ENCODE data around the gene SETX. TPM values are rescaled to one million over a fixed set of nuclear protein-coding genes. Genes with fewer than 3 reads are reported as not detected.

SETX gene
- total and polyA plus RNA-seq, 2 donors (not counting 1 experiment from before 2014, with no cell fraction given): 29.2 to 105 TPM

- no peaks in the 10 kb centered on the region for H4K20me1 ChIP-seq (ENCODE audit: control insufficient read depth, insufficient read depth, low read length, poor library complexity, severe bottlenecking)
- Mint-ChIP-seq H3K4me3 (no peak overlapping the region), H3K27me3 (no peaks in the 10 kb centered on the region), H3K27ac (no peak overlapping the region), H3K4me1 (peaks cover 3% of the 10 kb centered on the region), H3K9me3 (ENCODE audit: insufficient read depth) (no peaks in the 10 kb centered on the region)
- TF ChIP-seq CTCF (IDR thresholded peaks at IDR 0.05) (no peak), EZH2 (IDR thresholded peaks at IDR 0.05; ENCODE audit: borderline replicate concordance, insufficient read depth, low read depth, low read length, poor library complexity, severe bottlenecking) (no peak)
- H3K9ac ChIP-seq (ENCODE audit: low read length): no peak overlapping the region
- H3K4me1 ChIP-seq (ENCODE audit: control insufficient read depth in 2 of 2, insufficient read depth in 2 of 2, low read length in 2 of 2): peaks cover 0 to 8% of the 10 kb centered on the region in 2 donors
- no peak for DNase-seq
- H3K36me3 ChIP-seq (replicated peaks in 1 of 2; ENCODE audit: control extremely low read depth in 1 of 2, control insufficient read depth in 1 of 2, extremely low read depth in 1 of 2, insufficient read depth in 2 of 2, low read length in 1 of 2): no peaks in the 10 kb centered on the region
- intact Hi-C loops (cut with micrococcal nuclease): no loop called here
- H2AFZ ChIP-seq (ENCODE audit: insufficient read depth, low read depth, low read length, poor library complexity, severe bottlenecking): no peak overlapping the region
- no peak overlapping the region for H3K27ac ChIP-seq (ENCODE audit: low read length in 2 of 2)
- no peak for ATAC-seq (ENCODE audit: low read depth)
- no peak overlapping the region for H3K4me3 ChIP-seq (ENCODE audit: control extremely low read depth in 1 of 5, extremely low read depth in 1 of 5, insufficient read depth in 1 of 5, low read depth in 2 of 5, low read length in 4 of 5)
- H3K9me3 ChIP-seq (ENCODE audit: control extremely low read depth in 1 of 3, control insufficient read depth in 2 of 3, insufficient read depth in 1 of 3, low read length in 2 of 3): no peaks in the 10 kb centered on the region
- ChIA-PET POLR2A (no interaction called here), CTCF (interaction anchor here (0.6 to 10.9 kb wide), 6 partner anchors 22 to 635 kb away, joined by 3 to 144 read pairs (median 4); partner anchors contain the start of genes GTF3C4 and NTNG2)
- no peaks in the 10 kb centered on the region for H3K79me2 ChIP-seq (ENCODE audit: control insufficient read depth, insufficient read depth, low read length)
- no peak overlapping the region for H3K4me2 ChIP-seq (replicated peaks; ENCODE audit: low read depth, low read length, poor library complexity, severe bottlenecking)
- peaks cover 0 to 3% (median under 1%) of the 10 kb centered on the region in 4 experiments for H3K27me3 ChIP-seq (replicated peaks in 1 of 4; ENCODE audit: control extremely low read depth in 1 of 4, control insufficient read depth in 3 of 4, insufficient read depth in 4 of 4, low read length in 3 of 4)
- WGBS (ENCODE audit: insufficient coverage): 80% methylated on average over 1 of the region's 3 CpGs
These were observed 121.6 kb downstream of the SETX start for GRCh38 chr9:132233138-132233537.

- H4K20me1 ChIP-seq (ENCODE audit: control insufficient read depth, insufficient read depth, low read length, poor library complexity, severe bottlenecking): no peaks in the 10 kb centered on the region
- POLR2A ChIA-PET: no interaction called here
- intact Hi-C loops (cut with micrococcal nuclease): no loop called here
- H3K9ac ChIP-seq (ENCODE audit: low read length): no peak overlapping the region
- H2AFZ ChIP-seq (ENCODE audit: insufficient read depth, low read depth, low read length, poor library complexity, severe bottlenecking): no peak overlapping the region
- no peaks in the 10 kb centered on the region for H3K79me2 ChIP-seq (ENCODE audit: control insufficient read depth, insufficient read depth, low read length)
- H3K9me3 ChIP-seq (ENCODE audit: control extremely low read depth in 1 of 3, control insufficient read depth in 2 of 3, insufficient read depth in 1 of 3, low read length in 2 of 3): no peaks in the 10 kb centered on the region
- no peaks in the 10 kb centered on the region for H3K27me3 Mint-ChIP-seq
- ATAC-seq (ENCODE audit: low read depth) (no peak), DNase-seq (no peak)
- H3K27ac Mint-ChIP-seq: no peak overlapping the region
- no peak for TF ChIP-seq EZH2 (IDR thresholded peaks at IDR 0.05; ENCODE audit: borderline replicate concordance, insufficient read depth, low read depth, low read length, poor library complexity, severe bottlenecking)
- no peak for TF ChIP-seq CTCF (IDR thresholded peaks at IDR 0.05)
- H3K9me3 Mint-ChIP-seq (ENCODE audit: insufficient read depth): no peaks in the 10 kb centered on the region
- WGBS (ENCODE audit: insufficient coverage): 77% methylated on average over 3 of the region's 3 CpGs
- H3K27ac ChIP-seq (ENCODE audit: low read length in 2 of 2): no peak overlapping the region
- H3K36me3 ChIP-seq (replicated peaks in 1 of 2; ENCODE audit: control extremely low read depth in 1 of 2, control insufficient read depth in 1 of 2, extremely low read depth in 1 of 2, insufficient read depth in 2 of 2, low read length in 1 of 2): no peaks in the 10 kb centered on the region
- peaks cover 0 to 3% (median under 1%) of the 10 kb centered on the region in 4 experiments for H3K27me3 ChIP-seq (replicated peaks in 1 of 4; ENCODE audit: control extremely low read depth in 1 of 4, control insufficient read depth in 3 of 4, insufficient read depth in 4 of 4, low read length in 3 of 4)
- peaks cover 0 to 8% of the 10 kb centered on the region in 2 donors for H3K4me1 ChIP-seq (ENCODE audit: control insufficient read depth in 2 of 2, insufficient read depth in 2 of 2, low read length in 2 of 2)
- H3K4me2 ChIP-seq (replicated peaks; ENCODE audit: low read depth, low read length, poor library complexity, severe bottlenecking): no peak overlapping the region
- CTCF ChIA-PET: interaction anchor here (10.9 kb wide), 1 partner anchor 65 kb away, joined by 144 read pairs; the partner anchor contains the start of gene NTNG2
- H3K4me3 ChIP-seq (ENCODE audit: control extremely low read depth in 1 of 5, extremely low read depth in 1 of 5, insufficient read depth in 1 of 5, low read depth in 2 of 5, low read length in 4 of 5): no peak overlapping the region
- peaks cover 3% of the 10 kb centered on the region for H3K4me1 Mint-ChIP-seq
- no peak overlapping the region for H3K4me3 Mint-ChIP-seq
These were observed 122.3 kb downstream of the SETX start for GRCh38 chr9:132232522-132232921.

Data from B cell (primary cell).